HG03342 (cell line): Measurements from ENCODE around the gene STRA6.

Source experiments
- ATAC-seq: cut with Tn5 transposase; IDR thresholded peaks from one replicate; pipeline ENCODE4 v1.9.1; 2021; ENCODE audit warnings: mild to moderate bottlenecking, moderate library complexity; ENCODE audit not compliant: unreplicated experiment

Gene STRA6

GRCh38 chr15:74227968-74228722, 25.6 kb upstream of the STRA6 start:
- ATAC-seq, result no peak

GRCh38 chr15:74226761-74227540, 24.4 kb upstream of the STRA6 start:
- no peak for ATAC-seq

- no peak for ATAC-seq
These were observed 23.3 kb upstream of the STRA6 start for GRCh38 chr15:74225928-74226327.

GRCh38 chr15:74222240-74223119, 19.9 kb upstream of the STRA6 start:
- ATAC-seq, result no peak

GRCh38 chr15:74221399-74222239, 19.0 kb upstream of the STRA6 start:
- no peak for ATAC-seq

GRCh38 chr15:74220475-74221248, 18.1 kb upstream of the STRA6 start:
- no peak for ATAC-seq

GRCh38 chr15:74217907-74218885, 15.6 kb upstream of the STRA6 start:
- no peak for ATAC-seq

GRCh38 chr15:74216949-74217348, 14.4 kb upstream of the STRA6 start:
- ATAC-seq, result no peak

GRCh38 chr15:74215958-74216357, 13.4 kb upstream of the STRA6 start:
- no peak for ATAC-seq

GRCh38 chr15:74214324-74215021, 11.9 kb upstream of the STRA6 start:
- ATAC-seq, result no peak

- no peak for ATAC-seq
These were observed 11.3 kb upstream of the STRA6 start for GRCh38 chr15:74213858-74214284.

- ATAC-seq, result no peak
These were observed 9.9 kb upstream of the STRA6 start for GRCh38 chr15:74212494-74212893.

GRCh38 chr15:74211656-74212055, 9.1 kb upstream of the STRA6 start:
- no peak for ATAC-seq

GRCh38 chr15:74210729-74211128, 8.1 kb upstream of the STRA6 start:
- no peak for ATAC-seq

- ATAC-seq, result no peak
These were observed 7.5 kb upstream of the STRA6 start for GRCh38 chr15:74209997-74210671.

- no peak for ATAC-seq
These were observed 7.0 kb upstream of the STRA6 start for GRCh38 chr15:74209560-74209958.

GRCh38 chr15:74208901-74209559, 6.4 kb upstream of the STRA6 start:
- ATAC-seq, result no peak
